HepG2 (cell line): ENCODE measurements around the gene DIP2C.

Experiments used
- CTCF ChIP-seq: sonication (generic); formaldehyde crosslinking; IDR thresholded peaks from 2 replicates; pipeline ENCODE4 v1.5.0; 2020; ENCODE audit warnings: mild to moderate bottlenecking, missing genetic modification reagents, moderate library complexity
- ERF ChIP-seq: IDR thresholded peaks from 2 replicates; pipeline ENCODE4 v1.6.1; 2018; ENCODE audit warnings: missing biosample characterization, missing genetic modification reagents
- KDM5B ChIP-seq: sonication (generic); formaldehyde crosslinking; IDR thresholded peaks from 2 replicates; pipeline ENCODE4 v1.4.0; 2020; ENCODE audit warnings: missing genetic modification reagents, mild to moderate bottlenecking, borderline replicate concordance
- MTA3 ChIP-seq: sonication (generic); formaldehyde crosslinking; IDR thresholded peaks from 2 replicates; pipeline ENCODE4 v1.4.0; 2020; ENCODE audit warnings: missing genetic modification reagents
- PLRG1 ChIP-seq: fragments of 450-650 bp; conservative IDR thresholded peaks from 2 replicates; pipeline ENCODE4 v1.6.1; 2016
- POLR2A ChIP-seq, 2 experiments: IDR thresholded peaks; 2 replicates each; pipeline ENCODE4 v1.6.1; 2011; ENCODE audit warnings: low read depth in 2 of 2, low read length in 2 of 2, mild to moderate bottlenecking in 1 of 2, moderate library complexity in 1 of 2; ENCODE audit not compliant: insufficient read depth in 1 of 2
- RERE ChIP-seq: IDR thresholded peaks from 2 replicates; pipeline ENCODE4 v1.6.1; 2016; ENCODE audit warnings: low read depth, missing genetic modification reagents, missing compliant biosample characterization
- SAFB2 ChIP-seq: sonication (generic); formaldehyde crosslinking; IDR thresholded peaks from 2 replicates; pipeline ENCODE4 v1.5.1; 2020; ENCODE audit warnings: missing genetic modification reagents, low read depth, mild to moderate bottlenecking, borderline replicate concordance
- ZNF878 ChIP-seq: sonication (generic); formaldehyde crosslinking; IDR thresholded peaks from 2 replicates; pipeline ENCODE4 v1.8.1; 2023; ENCODE audit warnings: mild to moderate bottlenecking, missing genetic modification reagents, moderate library complexity
- TF ChIP-seq, protein P1 (sequence below): sonication (generic); formaldehyde crosslinking; IDR thresholded peaks from 2 replicates; pipeline ENCODE4 v1.4.0; 2020; ENCODE audit warnings: missing genetic modification reagents

GRCh38 chr10:436911-437665 lies 252.4 kb downstream of the DIP2C start:
- TF ChIP-seq PLRG1 (no peak), ERF (CRISPR knock-in tag) (no peak), MTA3 (CRISPR knock-in tag) (no peak), RERE (CRISPR knock-in tag) (no peak), POLR2A (IDR thresholded peaks at IDR 0.05; ENCODE audit: insufficient read depth in 1 of 2, low read depth in 2 of 2, low read length in 2 of 2) (no peak), CTCF (no peak), KDM5B (CRISPR knock-in tag) (no peak), SAFB2 (no peak), ZNF878 (CRISPR knock-in tag) (no peak)
- TF ChIP-seq, protein P1, sequence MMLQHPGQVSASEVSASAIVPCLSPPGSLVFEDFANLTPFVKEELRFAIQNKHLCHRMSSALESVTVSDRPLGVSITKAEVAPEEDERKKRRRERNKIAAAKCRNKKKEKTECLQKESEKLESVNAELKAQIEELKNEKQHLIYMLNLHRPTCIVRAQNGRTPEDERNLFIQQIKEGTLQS (CRISPR knock-in tag), result no peak
